ENCODE results near the gene ASCC1.

GRCh38 chr10:72049472-72049871 is 166.6 kb downstream of the ASCC1 start:
- TF ChIP-seq CTCF (IDR thresholded peaks at IDR 0.05; ENCODE audit: insufficient read depth, low read depth, low read length), result no peak
- no peak for TF ChIP-seq EZH2 (IDR thresholded peaks at IDR 0.05; ENCODE audit: insufficient read depth, low read length)
